GM20000 (cell line): ENCODE measurements around the gene TTI1.

Experiments used
- DNase-seq: peaks from one replicate; pipeline ENCODE4 v3.0.0; 2012; ENCODE audit warnings: low spot score
- CTCF ChIP-seq: IDR thresholded peaks from 2 replicates; pipeline ENCODE4 v1.5.1; 2012; ENCODE audit warnings: mild to moderate bottlenecking, control low read depth; ENCODE audit errors: extremely low read depth, missing control alignments

The TTI1 gene

GRCh38 chr20:38024496-38024895 lies 8.8 kb downstream of the TTI1 start:
- TF ChIP-seq CTCF: no peak
- DNase-seq: no peak

GRCh38 chr20:38023181-38024001 lies 9.9 kb downstream of the TTI1 start:
- DNase-seq: no peak
- no peak for TF ChIP-seq CTCF

GRCh38 chr20:38021087-38021772 lies 12.0 kb downstream of the TTI1 start:
- DNase-seq: no peak
- no peak for TF ChIP-seq CTCF

GRCh38 chr20:38018385-38018784 lies 14.9 kb downstream of the TTI1 start:
- TF ChIP-seq CTCF: no peak
- DNase-seq: no peak

GRCh38 chr20:38017959-38018358 lies 15.3 kb downstream of the TTI1 start:
- TF ChIP-seq CTCF: no peak
- DNase-seq: no peak

- no peak for TF ChIP-seq CTCF
- DNase-seq: no peak
Observed at GRCh38 chr20:38013887-38014286, 19.4 kb downstream of the TTI1 start.

- no peak for TF ChIP-seq CTCF
- DNase-seq: no peak
Observed at GRCh38 chr20:38012332-38012731, 20.9 kb downstream of the TTI1 start.
